ENCODE data around the gene TRPC4AP. TPM values are rescaled to one million over a fixed set of nuclear protein-coding genes. Genes with fewer than 3 reads are reported as not detected.

Gene TRPC4AP
- total RNA-seq, 1 donor from 2014 or later = 30.3 TPM

- Histone ChIP-seq H3K27me3 (ENCODE audit: control insufficient read depth, insufficient read depth, low read length) (no peaks in the 10 kb centered on the region), H3K4me3 (ENCODE audit: low read depth, low read length) (no peak overlapping the region), H3K36me3 (ENCODE audit: control insufficient read depth, insufficient read depth, low read length) (peaks cover 58% of the 10 kb centered on the region)
- DNase-seq (ENCODE audit: low read depth) (no peak), FAIRE-seq (peak; percentile 36)
- no peak for TF ChIP-seq CTCF (IDR thresholded peaks at IDR 0.05; ENCODE audit: insufficient read depth, low read length, severe bottlenecking)
Observed at GRCh38 chr20:35008411-35009342, 83.9 kb downstream of the TRPC4AP start.

- H3K4me3 ChIP-seq (ENCODE audit: low read depth, low read length) = no peak overlapping the region
- FAIRE-seq (peak; percentile 28), DNase-seq (ENCODE audit: low read depth) (no peak)
- no peaks in the 10 kb centered on the region for H3K27me3 ChIP-seq (ENCODE audit: control insufficient read depth, insufficient read depth, low read length)
- H3K36me3 ChIP-seq (ENCODE audit: control insufficient read depth, insufficient read depth, low read length) = peaks cover 62% of the 10 kb centered on the region
- TF ChIP-seq CTCF (IDR thresholded peaks at IDR 0.05; ENCODE audit: insufficient read depth, low read length, severe bottlenecking) = no peak
Observed at GRCh38 chr20:35007891-35008290, 84.7 kb downstream of the TRPC4AP start.

GRCh38 chr20:35007413-35007812 lies 85.2 kb downstream of the TRPC4AP start:
- no peak for TF ChIP-seq CTCF (IDR thresholded peaks at IDR 0.05; ENCODE audit: insufficient read depth, low read length, severe bottlenecking)
- no peak overlapping the region for H3K4me3 ChIP-seq (ENCODE audit: low read depth, low read length)
- DNase-seq (ENCODE audit: low read depth) = no peak
- FAIRE-seq = no peak
- peaks cover 63% of the 10 kb centered on the region for H3K36me3 ChIP-seq (ENCODE audit: control insufficient read depth, insufficient read depth, low read length)
- no peaks in the 10 kb centered on the region for H3K27me3 ChIP-seq (ENCODE audit: control insufficient read depth, insufficient read depth, low read length)

- Histone ChIP-seq H3K27me3 (ENCODE audit: control insufficient read depth, insufficient read depth, low read length) (no peaks in the 10 kb centered on the region), H3K36me3 (ENCODE audit: control insufficient read depth, insufficient read depth, low read length) (peaks cover 62% of the 10 kb centered on the region)
- FAIRE-seq = no peak
Observed at GRCh38 chr20:35006531-35006971, 86.1 kb downstream of the TRPC4AP start.

GRCh38 chr20:35006009-35006408 lies 86.6 kb downstream of the TRPC4AP start:
- Histone ChIP-seq H3K27me3 (ENCODE audit: control insufficient read depth, insufficient read depth, low read length) (no peaks in the 10 kb centered on the region), H3K4me3 (ENCODE audit: low read depth, low read length) (no peak overlapping the region), H3K36me3 (ENCODE audit: control insufficient read depth, insufficient read depth, low read length) (peaks cover 63% of the 10 kb centered on the region)
- DNase-seq (ENCODE audit: low read depth) (no peak), FAIRE-seq (peak; percentile 86)
- TF ChIP-seq CTCF (IDR thresholded peaks at IDR 0.05; ENCODE audit: insufficient read depth, low read length, severe bottlenecking) = no peak

More at GRCh38 chr20:35006531-35006971, 86.1 kb downstream of the TRPC4AP start:
- H3K4me3 ChIP-seq (ENCODE audit: low read depth, low read length) = no peak overlapping the region
- DNase-seq (ENCODE audit: low read depth) = no peak
- TF ChIP-seq CTCF (IDR thresholded peaks at IDR 0.05; ENCODE audit: insufficient read depth, low read length, severe bottlenecking) = no peak
